HG03565 (cell line): ENCODE data around the gene PRKCH.

ENCODE experiments used
- ATAC-seq: cut with Tn5 transposase; IDR thresholded peaks from one replicate; pipeline ENCODE4 v1.9.1; 2021; ENCODE audit warnings: mild to moderate bottlenecking, moderate library complexity; ENCODE audit not compliant: unreplicated experiment

Gene PRKCH

DNA sequence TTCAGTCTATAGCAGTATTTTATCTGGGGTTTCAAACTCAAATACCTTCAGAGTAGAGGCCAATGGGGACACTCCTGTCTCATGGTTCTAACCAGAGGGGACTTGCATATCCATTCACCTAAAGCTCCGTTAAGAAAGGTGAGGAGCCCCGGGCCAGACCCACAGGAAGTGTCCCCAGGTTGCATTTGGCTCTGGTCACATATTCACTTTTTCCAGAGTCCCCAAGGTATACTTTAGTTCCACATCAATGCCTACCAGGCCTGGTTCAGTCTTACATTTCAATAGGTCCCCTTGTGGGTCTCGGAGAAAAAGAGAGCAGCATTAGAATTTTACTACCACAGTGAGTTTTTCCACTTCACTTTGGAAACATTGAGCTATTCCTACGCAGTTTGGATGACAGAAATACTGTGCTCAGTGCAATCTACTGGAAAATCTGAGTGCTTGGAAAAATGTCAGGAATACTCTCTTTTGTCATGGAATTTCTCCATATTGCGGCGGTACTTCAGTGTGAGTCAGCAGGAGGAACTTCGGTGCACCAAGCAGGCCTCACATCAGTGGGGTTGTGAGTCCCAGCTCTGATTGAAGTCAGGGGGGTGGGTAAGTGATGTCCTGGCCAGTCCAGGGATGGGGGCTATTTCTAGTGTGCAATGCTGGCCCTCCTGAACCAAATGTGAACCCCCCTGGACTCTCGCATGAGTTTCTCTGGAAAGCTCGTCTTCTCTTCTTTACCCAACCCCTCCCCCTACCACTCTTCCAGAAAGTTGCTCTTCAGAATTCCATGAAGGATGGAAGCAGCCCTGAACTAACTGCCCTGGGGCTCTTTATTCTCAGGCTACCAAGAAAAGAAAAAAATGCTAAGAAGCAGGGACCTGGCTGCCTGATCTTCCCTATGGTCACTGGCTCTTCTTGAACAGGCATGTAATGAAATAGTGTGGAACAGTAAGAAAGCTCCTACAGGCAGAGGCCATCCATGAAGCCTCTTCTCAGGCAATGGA lies 184.7 kb downstream of the PRKCH start:
- no peak for ATAC-seq

DNA sequence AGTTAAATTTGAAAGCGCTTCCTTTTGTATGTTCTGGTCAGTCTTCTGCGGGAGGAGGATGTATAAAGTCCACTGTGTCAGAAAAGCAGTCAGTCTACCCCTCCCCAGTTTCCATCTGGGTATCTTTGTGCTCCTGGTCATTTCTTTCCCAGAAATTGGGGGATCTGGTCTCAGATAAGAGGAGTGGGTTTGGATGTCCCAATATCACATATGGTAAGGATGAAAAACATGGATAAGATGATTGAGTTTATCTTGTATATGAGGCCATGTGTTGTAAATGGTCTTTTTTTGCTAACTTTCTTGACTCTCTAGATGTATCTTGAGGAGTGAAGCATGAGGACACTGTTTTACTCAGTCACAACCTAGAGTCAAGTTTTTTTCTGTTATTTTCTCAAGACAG lies 187.1 kb downstream of the PRKCH start:
- ATAC-seq: no peak

DNA sequence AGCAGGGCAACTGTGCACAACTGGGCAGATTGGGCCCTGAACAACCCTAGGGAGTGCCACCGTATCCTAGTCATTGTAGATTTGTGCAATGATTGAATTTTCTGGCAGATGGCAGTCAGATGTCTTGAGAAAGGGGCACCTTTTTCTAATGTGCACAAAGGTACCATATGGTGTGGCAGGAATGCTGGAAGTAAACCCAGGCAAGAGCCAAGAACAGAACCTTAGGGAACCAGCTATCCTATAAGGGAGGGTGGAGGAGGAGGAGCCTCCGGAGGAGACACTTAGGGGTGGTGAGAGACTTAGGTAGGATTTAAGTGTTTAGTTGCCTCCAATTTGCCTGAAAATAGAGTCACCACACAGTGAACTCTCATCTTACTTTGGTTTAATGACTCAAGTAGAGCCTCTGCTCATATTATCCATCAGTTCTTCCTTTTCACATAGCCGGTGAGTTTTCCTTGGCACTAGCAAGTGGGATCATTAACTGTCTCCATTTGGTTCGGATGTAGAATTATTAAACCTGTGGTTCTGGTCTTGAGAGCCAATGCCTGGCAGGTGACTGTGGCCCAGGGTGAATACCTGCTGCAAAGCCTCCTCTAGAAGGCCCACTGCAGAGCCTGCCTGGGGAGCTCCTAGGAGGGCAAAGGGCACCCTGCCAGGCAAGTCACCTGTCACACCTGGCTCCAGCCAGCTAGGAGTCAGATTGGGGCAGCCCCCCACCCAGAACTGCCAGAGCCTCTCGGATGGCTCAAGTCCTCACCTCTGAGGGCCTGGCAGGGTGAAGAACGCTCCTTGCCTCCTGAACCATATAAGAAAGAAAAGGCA lies 189.6 kb downstream of the PRKCH start:
- no peak for ATAC-seq

DNA sequence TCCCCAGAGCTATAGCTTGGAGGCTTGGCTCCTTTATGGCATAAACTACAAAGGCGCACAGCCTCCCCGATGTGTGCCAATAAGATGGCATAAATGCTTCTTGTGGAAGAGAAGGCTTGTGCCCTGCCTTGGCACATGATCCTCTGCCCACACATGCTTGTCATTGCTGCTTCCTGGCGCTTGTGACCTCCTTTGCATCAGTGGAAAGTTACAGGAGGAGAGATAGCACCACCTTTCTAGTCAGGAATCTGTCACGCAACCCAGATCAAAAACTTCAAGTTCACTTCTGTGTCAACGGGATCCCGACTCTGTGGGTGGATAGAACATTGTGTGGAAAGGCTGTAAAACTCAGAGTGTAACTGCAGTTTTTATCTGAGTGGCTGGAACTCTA lies 190.2 kb downstream of the PRKCH start:
- ATAC-seq: no peak

DNA sequence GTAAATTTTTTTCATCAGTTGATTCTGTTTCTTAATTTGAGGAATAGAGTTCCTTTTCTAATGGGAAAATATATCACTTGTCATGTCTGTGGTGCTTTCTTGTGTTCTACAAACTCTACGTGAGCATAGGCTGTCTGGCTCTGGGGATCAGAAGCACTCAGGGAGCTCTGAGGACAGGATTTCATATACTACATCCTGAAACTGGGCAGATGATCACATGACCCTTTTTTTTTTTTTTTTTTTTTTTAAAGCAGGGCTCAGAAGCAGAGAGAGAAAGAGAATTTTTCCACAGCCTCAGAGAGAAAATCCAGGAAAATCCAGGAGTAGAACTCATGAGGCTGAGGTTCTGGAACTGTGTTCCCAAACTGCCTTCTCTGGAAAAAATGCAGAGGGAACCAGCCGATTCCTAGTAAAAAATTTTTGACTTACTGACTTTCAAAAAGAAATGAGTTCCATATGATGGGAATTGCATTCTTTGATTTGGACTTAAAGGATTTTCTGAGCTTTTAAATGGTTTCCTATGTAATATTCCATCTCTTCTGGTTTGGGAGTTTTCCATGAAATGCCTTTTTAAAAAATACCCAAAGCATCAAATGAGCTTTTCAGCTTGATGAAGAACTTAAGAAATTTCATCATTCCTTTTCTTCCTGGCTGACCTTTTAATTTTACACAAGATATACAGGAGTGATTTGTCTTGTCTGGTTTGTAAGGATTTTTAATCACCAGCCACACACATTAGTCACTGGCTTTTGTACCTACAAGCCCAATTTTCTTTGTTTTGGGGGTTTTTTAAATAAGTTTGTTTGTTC lies 190.9 kb downstream of the PRKCH start:
- no peak for ATAC-seq

DNA sequence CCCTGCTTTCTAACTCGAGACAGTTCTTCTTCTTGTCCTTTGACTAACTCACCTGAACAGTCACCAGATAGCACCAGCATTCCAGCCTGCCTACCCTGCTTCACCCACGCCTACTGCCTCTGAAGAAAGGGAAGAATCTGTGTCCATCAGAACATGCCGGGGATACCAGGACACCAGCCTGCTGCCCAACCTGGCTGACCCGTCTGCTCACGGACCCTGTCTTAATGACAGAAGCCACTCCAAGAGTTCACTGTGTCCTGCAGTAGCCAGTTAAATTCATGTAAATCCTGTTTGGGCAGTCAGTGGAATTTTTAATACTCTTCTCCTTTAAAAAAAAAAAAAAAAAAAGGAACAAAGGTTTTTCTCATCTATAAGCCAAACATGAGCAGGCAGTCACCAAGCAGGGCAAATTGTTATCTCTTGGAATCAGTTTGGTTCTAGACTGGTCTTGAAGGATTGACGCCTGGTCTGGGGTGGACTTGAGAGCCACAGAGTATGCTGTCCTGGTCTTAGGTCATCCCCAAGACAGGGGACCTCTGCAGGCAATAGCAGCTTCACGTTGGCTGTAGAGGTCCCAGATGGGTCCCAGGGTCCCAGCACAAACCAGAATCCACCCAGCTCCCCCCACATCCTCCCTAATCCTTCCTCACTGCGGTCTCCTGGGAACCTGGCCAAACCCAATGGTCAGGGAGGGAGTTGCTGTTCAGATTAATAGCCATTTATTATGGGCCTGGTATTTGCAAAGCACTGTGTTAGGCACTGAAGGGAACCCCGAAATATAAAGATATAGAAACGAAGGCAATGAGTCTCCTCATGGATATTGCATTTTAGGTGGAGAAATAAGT lies 192.8 kb downstream of the PRKCH start:
- no peak for ATAC-seq

DNA sequence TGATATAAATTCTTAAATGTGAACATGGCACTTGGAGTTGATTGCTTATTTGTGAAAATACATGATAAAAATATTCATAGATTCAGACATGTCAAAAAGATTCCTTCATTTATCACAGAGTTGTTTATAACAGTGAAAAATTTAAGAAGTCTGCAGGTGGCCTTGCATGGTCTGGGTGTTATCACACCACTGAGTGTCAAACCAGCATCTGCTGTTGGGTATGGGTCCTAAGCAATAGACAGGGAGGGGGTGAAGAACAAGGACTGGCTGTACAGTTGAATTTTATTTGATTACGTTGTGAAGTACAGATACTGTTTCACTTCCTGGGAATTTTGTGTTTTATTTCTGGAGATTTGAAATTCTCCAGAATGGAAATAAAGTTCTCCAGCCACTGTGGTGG lies 193.5 kb downstream of the PRKCH start:
- ATAC-seq: no peak

DNA sequence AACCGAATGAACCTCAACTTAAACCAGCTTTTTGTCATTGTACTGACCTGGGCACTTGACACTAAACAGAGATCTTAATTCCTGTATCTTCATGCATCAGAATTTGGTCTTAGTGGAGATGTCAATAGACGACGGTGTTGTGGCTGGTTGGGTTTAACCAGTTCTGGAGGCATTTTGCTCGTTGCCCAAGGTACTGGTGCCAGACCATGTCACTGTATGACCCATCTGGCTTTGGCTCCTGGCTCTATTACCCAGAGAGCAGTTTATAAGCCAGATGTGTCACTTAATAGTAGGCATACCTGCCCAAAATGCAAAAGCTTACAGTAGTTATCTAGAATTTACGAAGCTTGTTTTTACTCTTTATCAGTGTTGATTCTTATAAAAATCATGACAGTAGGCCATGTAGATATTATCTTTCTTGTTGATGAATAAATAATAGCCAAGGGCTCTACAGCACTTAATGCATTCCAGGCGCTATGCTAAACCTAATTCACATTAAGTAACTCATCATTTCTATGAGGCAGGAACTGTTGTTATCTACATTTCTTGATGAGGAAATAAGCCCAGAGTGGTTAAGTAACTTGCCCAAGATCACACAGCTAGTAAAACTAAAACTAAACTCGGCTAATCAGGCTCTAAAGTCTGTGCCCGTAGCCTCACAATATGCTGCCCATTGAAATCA lies 194.2 kb downstream of the PRKCH start:
- no peak for ATAC-seq

DNA sequence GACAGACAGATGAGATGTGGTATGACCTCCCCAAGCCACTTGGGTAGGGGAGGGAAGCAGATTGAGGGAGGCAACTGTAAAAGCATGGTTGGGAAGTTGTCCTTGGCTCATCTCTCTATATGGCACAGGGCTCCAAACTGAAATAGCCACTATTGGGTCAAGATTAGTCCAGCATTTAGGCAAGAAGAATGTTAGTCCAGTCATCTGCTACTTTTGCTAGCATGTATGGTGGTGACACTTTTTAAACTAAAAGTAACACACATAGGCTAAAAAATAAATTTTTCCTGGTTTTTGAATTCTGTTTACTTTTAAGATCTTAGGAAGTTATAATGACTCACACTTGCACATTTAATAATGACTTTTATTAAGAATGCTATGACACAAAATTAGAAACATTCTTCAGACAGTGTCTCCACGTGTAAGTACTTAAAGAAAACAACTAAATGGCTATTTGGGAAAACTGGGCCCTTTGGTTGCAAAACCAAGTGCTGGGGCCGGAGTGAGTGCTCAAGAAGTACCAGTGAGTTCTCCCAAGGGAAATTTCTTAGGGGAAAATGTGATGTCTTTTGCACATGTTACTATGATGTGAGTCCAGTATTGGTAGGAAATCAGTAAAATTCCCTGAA lies 194.9 kb downstream of the PRKCH start:
- ATAC-seq: no peak

DNA sequence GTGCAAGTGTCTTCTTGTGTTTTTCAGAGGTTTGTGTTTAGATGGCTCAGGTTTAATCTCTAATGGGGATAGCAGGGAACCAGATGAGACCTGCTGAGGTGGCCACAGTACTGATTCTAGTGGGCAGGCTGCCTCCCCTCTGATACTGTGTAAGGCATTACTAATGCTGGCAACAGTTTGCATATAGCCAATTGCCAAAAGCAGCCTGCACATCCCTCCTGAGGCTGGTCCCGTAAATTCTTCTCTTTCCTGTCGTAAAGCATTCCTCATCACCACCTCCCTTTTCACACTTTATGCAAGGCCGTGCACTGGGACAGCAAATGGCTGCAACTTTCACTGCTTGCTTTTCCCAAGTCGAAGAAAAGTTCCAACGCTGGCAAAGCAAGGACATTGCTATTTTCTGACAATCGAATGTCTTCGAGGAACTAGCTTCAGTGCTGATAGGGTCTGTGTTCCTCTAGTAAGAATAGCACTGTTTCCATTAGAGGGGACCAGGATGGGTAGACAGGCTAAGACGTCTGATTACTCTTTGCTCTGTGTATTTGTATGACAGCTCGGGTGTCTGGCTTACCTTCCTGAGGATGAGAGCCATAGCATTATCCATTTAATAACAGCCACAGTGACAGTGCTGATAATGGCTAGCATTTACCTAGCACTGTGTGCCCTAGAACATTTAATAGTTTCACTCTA lies 195.7 kb downstream of the PRKCH start:
- ATAC-seq: no peak

DNA sequence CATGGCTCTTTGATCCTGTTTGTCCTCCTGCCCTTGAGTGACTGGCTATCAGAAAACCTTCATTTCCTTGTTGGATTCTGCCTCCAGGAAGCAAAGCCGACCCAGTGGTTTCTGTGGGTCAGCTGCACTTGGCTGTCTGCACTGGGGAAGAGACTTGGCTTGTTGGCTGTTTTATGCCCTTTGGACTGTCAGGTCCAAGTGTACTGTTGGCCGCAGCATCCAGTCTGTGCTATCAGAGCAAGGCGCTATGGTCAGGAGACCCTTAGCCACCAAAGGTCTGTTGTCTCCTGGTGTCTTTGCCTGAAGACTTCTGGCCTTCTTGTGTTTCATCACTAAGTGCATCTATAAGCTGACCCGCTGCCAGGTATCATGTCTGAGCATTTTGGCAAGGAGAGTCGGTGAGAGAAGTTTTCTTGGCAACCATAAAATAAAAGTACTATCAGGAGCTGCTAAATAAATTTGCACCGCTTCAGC lies 196.6 kb downstream of the PRKCH start:
- no peak for ATAC-seq

DNA sequence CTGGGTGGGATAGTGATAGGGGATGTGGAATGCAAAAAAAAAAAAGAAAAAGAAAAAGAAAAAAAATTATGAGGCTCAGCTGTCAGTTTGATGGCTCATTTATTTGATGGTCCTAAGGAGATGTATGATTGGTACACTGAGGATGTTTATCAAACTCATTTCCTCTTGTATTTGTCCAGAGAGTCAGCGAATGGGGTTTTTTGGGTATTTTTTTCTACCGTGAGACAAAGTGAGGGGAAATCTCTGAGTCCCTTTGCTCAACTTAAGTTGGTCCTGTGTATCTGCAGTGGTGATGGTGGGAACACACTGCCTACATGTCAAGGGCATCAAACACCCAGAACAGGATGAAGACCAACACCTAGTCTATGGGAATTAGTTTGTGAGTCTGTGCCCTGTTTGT lies 197.0 kb downstream of the PRKCH start:
- ATAC-seq: no peak

DNA sequence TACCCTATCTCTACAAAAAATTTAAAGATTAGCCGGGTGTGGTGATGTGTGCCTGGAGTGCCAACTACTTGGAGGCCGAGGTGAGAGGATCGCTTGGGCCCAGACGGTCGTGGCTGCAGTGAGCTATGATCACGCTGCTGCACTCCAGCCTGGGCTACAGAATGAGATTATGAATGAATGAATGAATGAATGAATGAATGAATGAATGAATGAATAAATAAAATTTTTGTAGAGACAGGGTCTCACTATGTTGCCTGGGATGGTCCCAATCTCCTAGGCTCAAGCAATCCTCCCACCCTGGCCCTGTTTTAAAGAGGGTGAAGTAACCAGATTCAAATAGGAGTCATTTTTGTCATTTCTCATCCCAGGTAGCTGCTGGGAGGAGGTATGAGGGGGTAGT lies 197.7 kb downstream of the PRKCH start:
- no peak for ATAC-seq

DNA sequence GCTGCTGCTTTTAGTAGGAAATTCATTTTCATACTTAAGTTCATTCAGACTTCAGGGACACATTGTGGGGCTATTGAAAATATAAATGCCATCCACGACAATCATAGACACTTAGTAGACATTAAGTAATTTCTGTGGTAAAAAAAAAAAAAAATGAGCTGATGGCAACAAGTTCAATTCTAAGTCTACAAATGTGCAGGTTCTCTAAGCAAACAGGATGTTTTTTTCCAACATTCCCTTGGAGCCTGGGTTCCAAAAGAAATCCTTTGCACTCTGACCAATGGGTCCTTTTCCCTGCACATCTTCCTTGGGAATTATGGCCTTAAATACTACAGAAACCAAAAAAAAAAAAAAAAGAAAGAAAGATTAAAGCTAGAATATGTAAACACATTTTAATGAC lies 198.4 kb downstream of the PRKCH start:
- ATAC-seq: no peak

DNA sequence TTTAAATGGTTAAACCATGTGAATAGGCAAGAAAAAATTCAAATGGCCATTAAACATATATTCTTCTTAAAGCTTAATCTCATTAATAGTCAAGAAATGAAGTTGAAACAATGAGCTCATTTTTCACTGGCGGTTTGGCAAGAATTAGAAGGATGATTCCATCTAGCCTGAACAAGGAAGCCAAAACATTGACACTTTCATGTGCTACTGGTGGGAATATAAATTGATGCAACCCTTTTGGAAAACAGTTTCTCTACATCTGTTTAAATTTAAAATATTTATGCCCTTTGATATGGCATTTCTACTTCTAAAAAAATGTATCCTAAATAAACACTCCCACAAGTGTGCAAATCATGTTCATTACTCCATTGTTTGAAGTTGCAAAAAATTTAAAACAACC lies 199.2 kb downstream of the PRKCH start:
- ATAC-seq: no peak

DNA sequence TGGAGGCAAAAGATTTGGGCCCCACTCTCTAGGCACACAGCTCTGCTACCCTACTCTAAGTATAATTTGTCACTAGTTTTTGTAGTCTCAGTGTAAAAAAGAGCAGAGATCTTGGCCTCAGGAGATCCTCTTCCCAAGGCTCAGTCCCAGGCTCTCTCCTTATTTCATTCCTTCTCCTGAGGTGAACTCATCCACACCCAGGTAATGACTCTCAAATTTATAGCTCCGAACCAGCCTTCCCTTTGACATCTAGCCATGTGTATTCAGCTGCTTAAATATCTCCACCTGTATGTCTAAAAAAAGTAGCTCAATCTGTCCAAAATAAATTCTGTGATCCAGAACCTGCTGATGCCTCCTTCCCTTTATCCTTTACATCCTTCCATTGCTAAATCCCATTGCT lies 200.4 kb downstream of the PRKCH start:
- no peak for ATAC-seq

DNA sequence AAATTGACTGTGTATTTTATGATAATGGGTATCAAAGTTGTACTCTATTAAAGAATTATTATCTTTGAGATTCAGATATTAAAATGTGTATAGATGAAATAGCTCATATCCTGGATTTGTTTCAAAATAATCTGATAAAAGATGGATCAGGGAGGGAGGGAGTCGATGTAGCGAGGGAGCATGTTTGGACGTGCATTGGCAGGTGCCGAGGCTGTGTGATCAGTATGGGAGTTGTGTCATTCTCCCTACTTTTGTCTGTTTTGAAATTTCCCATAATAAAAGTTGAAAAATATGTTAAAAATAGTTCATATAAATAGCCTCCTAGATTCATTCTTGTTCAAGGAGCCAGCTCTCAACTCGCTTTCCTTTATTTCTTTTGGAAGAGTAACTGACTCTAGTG lies 202.4 kb downstream of the PRKCH start:
- no peak for ATAC-seq

DNA sequence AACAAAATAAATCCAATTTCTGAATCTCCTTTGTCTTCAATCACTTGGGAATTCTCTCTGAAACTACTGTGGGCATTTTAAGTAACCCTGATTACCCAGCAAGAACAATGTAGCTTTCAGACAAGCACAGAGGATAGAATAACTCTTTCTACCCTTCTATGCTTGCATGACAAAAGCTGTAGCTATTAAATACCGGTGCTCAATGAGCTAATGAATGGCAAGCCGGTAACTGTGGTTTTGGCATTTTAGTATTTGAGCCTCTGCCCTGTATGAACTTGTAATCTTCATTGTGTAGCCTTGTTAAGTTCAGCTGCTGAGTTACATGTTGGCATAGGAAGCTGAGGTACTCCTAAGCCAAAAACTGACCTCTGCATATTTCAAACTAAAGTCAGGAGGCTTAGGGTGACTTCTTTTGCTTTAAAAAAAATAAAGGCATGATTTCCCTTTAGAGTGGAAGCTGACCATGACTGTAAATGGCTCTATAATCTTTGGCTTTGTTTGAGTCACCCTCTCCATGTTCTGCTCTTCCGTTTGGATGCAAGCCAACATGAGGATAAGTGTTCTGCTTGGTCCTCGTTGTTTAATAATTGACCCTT lies 202.9 kb downstream of the PRKCH start:
- ATAC-seq: no peak
